Transverse colon (tissue), 4 donors: Measurements from ENCODE around the gene CUL7. TPM values are rescaled to one million over a fixed set of nuclear protein-coding genes. Genes with fewer than 3 reads are reported as not detected.

Experiments used
- DNase-seq: peaks from one replicate; pipeline ENCODE4 v3.0.0-alpha.2; 2019
- H3K27ac ChIP-seq, 4 donors: fragments of 200-600 bp; sonication (generic); 2 replicates each; pipeline ENCODE4 v1.5.1; 2016 to 2018; ENCODE audit warnings: inconsistent platforms in 4 of 4
- H3K27me3 ChIP-seq: fragments of 200-600 bp; sonication (generic); 2 replicates; pipeline ENCODE4 v1.5.1; 2017; ENCODE audit warnings: inconsistent platforms
- H3K36me3 ChIP-seq, 4 donors: fragments of 200-600 bp; sonication (generic); 2 replicates each; pipeline ENCODE4 v1.5.1; 2017 to 2019; ENCODE audit warnings: inconsistent platforms in 4 of 4
- H3K4me1 ChIP-seq, 4 donors: fragments of 200-600 bp; sonication (generic); 2 replicates each; pipeline ENCODE4 v1.5.1; 2017 to 2020; ENCODE audit warnings: inconsistent platforms in 4 of 4
- H3K4me3 ChIP-seq, 4 donors: fragments of 200-600 bp; sonication (generic); 1 replicate in 1 of 4; 2 replicates in 3 of 4; pipeline versions ENCODE4 v1.5.1 to v1.6.1; 2017 to 2019; ENCODE audit warnings: inconsistent platforms in 4 of 4
- H3K9me3 ChIP-seq, 2 donors: fragments of 200-600 bp; sonication (generic); 2 replicates each; pipeline ENCODE4 v1.5.1; 2017 to 2019; ENCODE audit warnings: inconsistent platforms in 2 of 2
- EP300 ChIP-seq: sonication (generic); formaldehyde crosslinking; IDR thresholded peaks from one replicate; pipeline ENCODE4 v1.6.1; 2017; ENCODE audit warnings: antibody characterized with exemption, low read depth
- POLR2A ChIP-seq: fragments of 450-650 bp; IDR thresholded peaks from one replicate; pipeline ENCODE4 v1.6.1; 2016; ENCODE audit warnings: antibody characterized with exemption, mild to moderate bottlenecking, moderate library complexity
- POLR2AphosphoS5 ChIP-seq, 3 donors: sonication (generic); formaldehyde crosslinking; IDR thresholded peaks; one replicate each; pipeline ENCODE4 v1.6.1; 2016; ENCODE audit warnings: antibody characterized with exemption in 3 of 3
- WGBS, 2 donors: methylation state at CpG; one replicate each; pipeline ENCODE4 v1.1.5; 2018; ENCODE audit warnings: low coverage in 1 of 2; 5-methylcytosine and 5-hydroxymethylcytosine counted together
- in situ Hi-C, 4 donors: fragments of 200-750 bp; cut with MboI; loops; one replicate each; pipeline versions ENCODE4 v1.15.0 to v1.15.1; 2017; ENCODE audit warnings: low sequenced_read_pairs in 3 of 4, low pct_ligation_motif_present in 1 of 4, low pct_unique_long_range_greater_than_20kb in 1 of 4
- intact Hi-C: fragments of 100-400 bp; cut with DNase I; formaldehyde crosslinking; loops from one replicate; pipeline ENCODE4 v1.15.1; 2023; ENCODE audit warnings: low total_unique reads
- total RNA-seq, 4 donors: library from RNA; depleted of rRNA; stranded (reverse); fragments of >200 nt; gene quantifications; one replicate each; pipeline ENCODE4 v1.1.0, GENCODE V29; 2016
- TF ChIP-seq, protein P1 (sequence below), 5 experiments: fragments of 200-600 bp in 3 of 5; fragments of 450-650 bp in 2 of 5; sonication (generic) in 3 of 5; IDR thresholded peaks; 1 replicate in 2 of 5; 2 replicates in 3 of 5; pipeline ENCODE4 v1.5.1; 2016 to 2017; ENCODE audit warnings: antibody characterized with exemption in 5 of 5, inconsistent platforms in 3 of 5, mild to moderate bottlenecking in 2 of 5, moderate library complexity in 1 of 5

CUL7 gene
- total RNA-seq, 4 donors from 2014 or later: 13.0 to 29.3 (median 15.7) TPM

DNA sequence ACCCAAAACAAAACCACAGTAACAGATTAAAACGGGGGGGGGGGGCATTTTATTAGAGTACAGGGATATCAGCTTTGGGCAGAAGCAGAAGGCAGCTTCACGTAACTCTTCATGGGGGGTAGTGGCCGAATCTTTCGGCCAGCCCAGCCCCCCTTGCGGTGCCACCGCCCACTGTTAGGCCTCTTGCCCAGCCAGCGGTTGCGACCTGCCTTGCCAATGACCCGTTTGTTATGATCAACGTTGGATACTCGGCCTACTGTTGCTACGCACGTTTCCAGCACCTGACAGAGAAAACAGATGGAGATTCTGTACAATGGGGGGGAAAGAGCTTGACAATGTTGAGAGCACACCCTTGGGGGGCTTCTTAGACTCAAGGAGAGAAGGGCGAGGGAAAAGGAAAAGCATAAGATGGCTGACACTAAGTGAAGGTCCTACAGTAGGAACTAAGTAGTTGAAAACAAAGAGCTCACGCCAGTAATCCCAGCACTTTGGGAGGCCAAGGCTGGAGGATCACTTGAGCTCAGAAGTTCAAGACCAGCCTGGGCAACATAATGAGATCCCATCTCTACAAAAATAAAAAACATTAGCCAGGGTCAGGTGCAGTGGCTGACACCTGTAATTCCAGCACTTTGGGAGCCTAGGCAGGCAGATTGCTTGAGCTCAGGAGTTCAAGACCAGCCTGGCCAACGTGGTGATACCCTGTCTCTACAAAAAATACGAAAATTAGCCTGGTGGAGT, 724 bp upstream of the CUL7 start:
- H3K4me3 ChIP-seq: peak overlapping the region in 3 of 4 donors; percentile 62 to 98 (median 81)
- DNase-seq: no peak
- intact Hi-C loops: no loop called here
- no peaks in the 10 kb centered on the region for H3K9me3 ChIP-seq
- H3K36me3 ChIP-seq: peaks cover 0 to 4% (median 0%) of the 10 kb centered on the region in 4 donors
- H3K27me3 ChIP-seq: no peaks in the 10 kb centered on the region
- 74 to 83% methylated on average over 7 to 17 of the region's 17 CpGs for WGBS, 2 donors
- peak overlapping the region; percentile 90 to 97 (median 95) for H3K27ac ChIP-seq
- TF ChIP-seq POLR2AphosphoS5 (IDR thresholded peaks at IDR 0.05) (no peak), POLR2A (no peak), EP300 (no peak)
- TF ChIP-seq, protein P1, sequence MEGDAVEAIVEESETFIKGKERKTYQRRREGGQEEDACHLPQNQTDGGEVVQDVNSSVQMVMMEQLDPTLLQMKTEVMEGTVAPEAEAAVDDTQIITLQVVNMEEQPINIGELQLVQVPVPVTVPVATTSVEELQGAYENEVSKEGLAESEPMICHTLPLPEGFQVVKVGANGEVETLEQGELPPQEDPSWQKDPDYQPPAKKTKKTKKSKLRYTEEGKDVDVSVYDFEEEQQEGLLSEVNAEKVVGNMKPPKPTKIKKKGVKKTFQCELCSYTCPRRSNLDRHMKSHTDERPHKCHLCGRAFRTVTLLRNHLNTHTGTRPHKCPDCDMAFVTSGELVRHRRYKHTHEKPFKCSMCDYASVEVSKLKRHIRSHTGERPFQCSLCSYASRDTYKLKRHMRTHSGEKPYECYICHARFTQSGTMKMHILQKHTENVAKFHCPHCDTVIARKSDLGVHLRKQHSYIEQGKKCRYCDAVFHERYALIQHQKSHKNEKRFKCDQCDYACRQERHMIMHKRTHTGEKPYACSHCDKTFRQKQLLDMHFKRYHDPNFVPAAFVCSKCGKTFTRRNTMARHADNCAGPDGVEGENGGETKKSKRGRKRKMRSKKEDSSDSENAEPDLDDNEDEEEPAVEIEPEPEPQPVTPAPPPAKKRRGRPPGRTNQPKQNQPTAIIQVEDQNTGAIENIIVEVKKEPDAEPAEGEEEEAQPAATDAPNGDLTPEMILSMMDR (IDR thresholded peaks at IDR 0.05): no peak
- in situ Hi-C loops: no loop called here
- H3K4me1 ChIP-seq: peaks cover 8 to 30% (median 20%) of the 10 kb centered on the region in 4 donors

DNA sequence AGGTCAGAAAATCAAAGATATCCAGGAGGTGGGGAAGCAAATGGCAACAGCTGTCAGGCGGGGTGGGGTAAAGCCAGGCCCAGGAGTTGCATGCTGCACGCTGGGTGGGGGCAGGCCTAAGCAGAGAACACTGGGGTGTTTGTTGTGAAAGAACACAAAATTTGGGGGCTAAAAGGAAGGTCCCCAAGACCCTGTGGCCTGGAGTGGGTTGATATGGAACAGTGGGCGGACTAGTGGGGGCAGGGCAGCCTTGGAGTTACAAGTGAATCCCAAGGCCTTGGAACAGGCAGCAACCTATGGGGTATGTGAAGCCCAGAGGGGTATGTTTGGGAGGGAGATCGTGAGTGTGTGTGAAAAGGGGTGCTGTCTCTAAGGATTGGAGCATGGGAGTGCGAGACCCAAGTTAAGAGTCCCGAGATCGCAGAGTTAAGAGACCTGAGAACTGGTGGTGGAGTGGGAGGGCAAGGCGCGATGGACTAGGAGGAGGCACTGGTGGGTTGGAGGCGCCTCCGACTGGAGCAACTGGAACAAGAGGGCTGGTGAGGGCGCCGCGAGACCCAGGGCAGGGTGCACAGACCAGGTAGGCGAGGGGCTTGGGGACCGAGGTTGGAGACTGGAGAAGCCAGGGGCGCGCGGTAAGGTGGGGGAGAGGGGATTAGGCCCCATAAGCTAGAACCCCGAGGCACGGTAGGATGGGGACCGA, 658 bp downstream of the CUL7 start:
- H3K36me3 ChIP-seq: peaks cover 0 to 4% (median 2%) of the 10 kb centered on the region in 4 donors
- DNase-seq: peak; percentile 21

DNA sequence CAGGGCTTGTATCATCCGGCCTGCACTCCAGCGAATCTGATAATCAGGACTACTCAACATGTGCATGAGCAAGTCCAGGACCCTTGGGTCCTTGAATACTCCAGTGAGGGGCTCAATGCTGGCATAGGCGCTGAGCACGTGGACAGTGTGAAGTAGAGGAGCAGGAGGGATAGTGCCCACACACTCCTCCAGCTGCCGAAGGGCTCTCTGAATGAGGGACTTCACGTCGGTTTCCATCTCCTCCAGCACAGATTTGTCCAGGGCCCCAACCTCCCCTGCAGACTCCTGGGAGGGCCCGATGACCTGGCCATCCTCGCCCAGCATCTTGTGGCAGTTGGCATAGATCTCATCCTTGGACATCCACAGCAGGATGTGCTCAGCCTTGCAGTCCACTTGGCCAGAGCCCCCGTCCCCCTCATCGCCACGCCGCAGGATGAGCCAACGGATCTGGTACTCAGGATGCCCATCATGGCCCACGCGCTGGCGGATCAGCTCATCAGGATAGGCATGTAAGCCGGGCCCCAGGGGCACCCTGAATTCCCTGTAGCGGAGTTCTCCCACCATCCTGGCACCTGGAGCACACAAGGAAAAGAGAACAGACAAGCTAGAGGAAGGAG, 1.3 kb downstream of the CUL7 start:
- TF ChIP-seq POLR2A (no peak), EP300 (no peak), POLR2AphosphoS5 (IDR thresholded peaks at IDR 0.05) (no peak)
- TF ChIP-seq, protein P1 (IDR thresholded peaks at IDR 0.05): no peak
- 94% methylated on average over 19 of the region's 19 CpGs; no CpG with 5 or more reads in 1 of the 2 donors for WGBS, 2 donors
- Histone ChIP-seq H3K9me3 (no peaks in the 10 kb centered on the region), H3K27ac (peak overlapping the region; percentile 90 to 97 (median 95)), H3K27me3 (no peaks in the 10 kb centered on the region), H3K36me3 (peaks cover 0 to 10% (median 2%) of the 10 kb centered on the region in 4 donors), H3K4me3 (no peak overlapping the region), H3K4me1 (peaks cover 4 to 20% (median 10%) of the 10 kb centered on the region in 4 donors)
- in situ Hi-C loops (no loop called here), intact Hi-C loops (no loop called here)
- DNase-seq: no peak

More for the DNA sequence above, 658 bp downstream of the CUL7 start:
- H3K4me1 ChIP-seq: peaks cover 4 to 22% (median 12%) of the 10 kb centered on the region in 4 donors
- H3K4me3 ChIP-seq: peak overlapping the region; percentile 62 to 98 (median 86)
- H3K9me3 ChIP-seq: no peaks in the 10 kb centered on the region
- in situ Hi-C loops: no loop called here
- TF ChIP-seq POLR2AphosphoS5 (IDR thresholded peaks at IDR 0.05): no peak
- no peak for TF ChIP-seq EP300
- no peak for TF ChIP-seq POLR2A
- TF ChIP-seq, protein P1 (IDR thresholded peaks at IDR 0.05): no peak
- H3K27me3 ChIP-seq: no peaks in the 10 kb centered on the region
- WGBS, 2 donors: 15 to 33% methylated on average over 9 to 22 of the region's 22 CpGs
- peak overlapping the region; percentile 90 to 97 (median 95) for H3K27ac ChIP-seq
- intact Hi-C loops: no loop called here

DNA sequence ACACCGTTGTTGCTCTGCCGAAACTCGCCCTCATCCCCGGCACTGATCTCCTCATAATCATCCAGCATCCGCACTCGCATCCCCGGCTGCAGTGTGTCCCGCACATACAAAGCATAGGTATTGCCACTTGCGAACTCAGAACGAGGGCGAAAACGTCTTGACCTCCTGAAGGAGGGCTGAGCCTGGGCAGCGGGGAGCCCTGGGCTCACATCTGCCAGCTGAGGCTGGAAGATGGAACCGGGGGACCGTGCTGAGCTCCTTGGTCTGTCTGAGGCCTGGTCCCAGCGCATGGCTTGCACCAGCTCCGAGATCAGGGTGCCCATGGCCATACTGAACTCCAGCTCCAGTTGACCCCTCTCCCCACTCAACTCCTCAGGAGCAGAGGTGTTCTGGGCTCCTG, 2.7 kb downstream of the CUL7 start:
- Histone ChIP-seq H3K27ac (no peak overlapping the region), H3K9me3 (no peaks in the 10 kb centered on the region), H3K36me3 (peaks cover 0 to 10% (median 2%) of the 10 kb centered on the region in 4 donors), H3K4me1 (peaks cover 4 to 20% (median 10%) of the 10 kb centered on the region in 4 donors), H3K4me3 (no peak overlapping the region), H3K27me3 (no peaks in the 10 kb centered on the region)
- TF ChIP-seq POLR2A (no peak), POLR2AphosphoS5 (IDR thresholded peaks at IDR 0.05) (no peak), EP300 (no peak)
- TF ChIP-seq, protein P1 (IDR thresholded peaks at IDR 0.05): no peak
- intact Hi-C loops (no loop called here), in situ Hi-C loops (no loop called here)
- WGBS, 2 donors: 93% methylated on average over 17 of the region's 17 CpGs; no CpG with 5 or more reads in 1 of the 2 donors
- DNase-seq: no peak
